Forelimb muscle (tissue), 1 donor: ENCODE results near the gene AKAP14. TPM values are rescaled to one million over a fixed set of nuclear protein-coding genes. Genes with fewer than 3 reads are reported as not detected.
"Not testable (repeated sequence)": the region's sequence is repeated elsewhere in the genome, so short reads cannot be mapped to it uniquely, and the experiment has no call there.

ENCODE experiments used
- DNase-seq: peaks from one replicate; pipeline ENCODE4 v3.0.0-alpha.2; 2013; ENCODE audit warnings: low read depth
- polyA plus RNA-seq: library from polyadenylated mRNA; unstranded; fragments of 120-200 nt; gene quantifications from one replicate; pipeline ENCODE4 v1.2.1, GENCODE V29; 2013; ENCODE audit not compliant: insufficient read length

Gene AKAP14
- polyA plus RNA-seq, 1 donor: not detected

GRCh38 chrX:119922391-119922790 is 26.7 kb downstream of the AKAP14 start:
- DNase-seq: not testable (repeated sequence)

- DNase-seq: no peak
Observed at GRCh38 chrX:119935215-119935874, 39.7 kb downstream of the AKAP14 start.

- no peak for DNase-seq
Observed at GRCh38 chrX:119941336-119941735, 45.6 kb downstream of the AKAP14 start.

GRCh38 chrX:119942173-119942819 is 46.6 kb downstream of the AKAP14 start:
- no peak for DNase-seq

GRCh38 chrX:119942831-119943184 is 47.1 kb downstream of the AKAP14 start:
- no peak for DNase-seq

DNA sequence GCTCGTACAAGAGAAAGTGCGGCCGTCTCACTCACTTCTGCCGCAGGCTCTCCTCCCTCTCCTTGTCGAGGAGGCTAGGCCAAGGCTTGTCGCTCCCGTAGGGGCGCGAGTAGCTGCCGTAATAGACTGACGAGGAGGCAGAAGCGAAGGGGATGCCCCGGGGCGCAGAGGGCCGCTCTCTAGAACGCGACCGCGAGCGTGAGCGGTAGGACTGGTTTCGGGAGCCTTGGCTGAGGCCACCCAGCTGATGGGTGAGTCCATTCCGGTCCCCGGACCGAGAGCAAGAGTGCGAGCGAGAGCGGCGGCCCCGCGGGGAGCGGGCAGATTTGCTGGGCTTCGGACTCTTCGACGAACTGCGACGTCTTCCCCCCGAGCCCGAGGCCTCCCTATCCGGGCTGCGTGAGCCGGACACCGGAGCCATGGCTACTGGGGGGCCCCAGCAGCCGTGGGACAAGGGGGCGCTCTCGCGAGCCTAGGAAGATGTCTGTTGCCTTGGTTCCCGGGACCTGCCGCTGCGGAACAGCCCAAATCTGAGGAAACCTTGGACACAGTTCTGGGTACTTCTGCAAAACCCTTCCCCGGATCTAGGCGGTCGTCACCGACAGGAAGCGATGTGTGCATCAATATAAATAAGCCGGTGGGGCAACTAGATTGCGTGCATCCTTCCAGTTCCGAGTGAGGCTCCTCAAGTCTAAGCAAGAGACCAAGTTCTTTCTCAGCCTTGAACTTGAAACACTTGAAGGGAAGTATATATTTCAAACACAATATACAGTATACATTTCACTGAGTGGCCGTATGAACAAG is 47.7 kb downstream of the AKAP14 start, which contains the start of gene NKAP:
TSS of gene NKAP (minus strand) at position 567 of the 804 bp plus-strand sequence. CDS start at position 421, 146 bp downstream.
- DNase-seq: peak; percentile 86

GRCh38 chrX:119945481-119945880 is 49.8 kb downstream of the AKAP14 start:
- no peak for DNase-seq

- DNase-seq: no peak
Observed at GRCh38 chrX:119948381-119948780, 52.7 kb downstream of the AKAP14 start.

- no peak for DNase-seq
Observed at GRCh38 chrX:119954374-119954773, 58.7 kb downstream of the AKAP14 start.

DNA sequence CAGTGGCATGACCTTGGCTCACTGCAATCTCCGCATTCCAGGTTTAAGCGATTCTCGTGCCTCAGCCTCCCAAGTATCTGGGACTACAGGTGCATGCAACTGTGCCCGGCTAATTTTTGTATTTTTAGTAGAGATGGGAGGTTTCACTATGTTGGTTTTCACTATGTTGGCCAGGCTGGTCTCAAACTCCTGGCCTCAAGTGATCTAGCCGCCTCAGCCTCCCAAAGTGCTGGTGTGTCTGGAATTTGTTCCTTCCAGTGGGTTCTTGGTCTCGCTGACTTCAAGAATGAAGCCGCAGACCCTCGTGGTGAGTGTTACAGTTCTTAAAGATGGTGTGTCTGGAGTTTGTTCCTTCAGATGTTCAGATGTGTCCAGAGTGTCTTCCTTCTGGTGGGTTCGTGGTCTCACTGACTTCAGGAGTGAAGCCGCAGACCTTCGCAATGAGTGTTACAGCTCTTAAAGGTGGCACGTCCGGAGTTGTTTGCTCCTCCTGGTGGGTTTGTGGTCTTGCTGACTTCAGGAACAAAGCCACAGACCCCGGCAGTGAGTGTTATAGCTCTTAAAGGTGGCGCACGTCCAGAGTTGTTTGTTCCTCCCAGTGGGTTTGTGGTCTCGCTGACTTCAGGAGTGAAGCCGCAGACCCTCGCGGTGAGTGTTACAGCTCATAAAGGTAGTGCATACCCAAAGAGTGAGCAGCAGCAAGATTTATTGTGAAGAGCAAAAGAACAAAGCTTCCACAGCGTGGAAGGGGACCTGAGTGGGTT is 60.3 kb downstream of the AKAP14 start:
- not testable (repeated sequence) for DNase-seq

GRCh38 chrX:119960625-119961024 is 64.9 kb downstream of the AKAP14 start:
- no peak for DNase-seq

GRCh38 chrX:119966837-119967236 is 71.1 kb downstream of the AKAP14 start:
- not testable (repeated sequence) for DNase-seq

Other genes starting within 250 kb of the AKAP14 start
- 32.1 TPM for gene SEPTIN6, start 202.7 kb upstream of the AKAP14 start, polyA plus RNA-seq
- gene SOWAHD, start 137.3 kb upstream of the AKAP14 start, polyA plus RNA-seq: 0.47 TPM
- gene RPL39, start 104.3 kb upstream of the AKAP14 start, polyA plus RNA-seq: 3,298 TPM
- 13.5 TPM for gene UPF3B, start 42.9 kb upstream of the AKAP14 start, polyA plus RNA-seq
- gene RNF113A, start 24.2 kb upstream of the AKAP14 start, polyA plus RNA-seq: 9.0 TPM
- 92.8 TPM for gene NDUFA1, start 24.1 kb upstream of the AKAP14 start, polyA plus RNA-seq
- gene NKAP, start 47.9 kb downstream of the AKAP14 start, polyA plus RNA-seq: 9.0 TPM
- not detected for gene RHOXF2B, start 181.8 kb downstream of the AKAP14 start, polyA plus RNA-seq
- not detected for gene RHOXF1, start 220.0 kb downstream of the AKAP14 start, polyA plus RNA-seq